Muscle layer of duodenum (tissue), 2 donors: ENCODE measurements around the gene ACACB.

Source experiments
- H3K27ac ChIP-seq: one replicate; pipeline ENCODE4 v1.7.0; 2013; ENCODE audit warnings: mild to moderate bottlenecking, low read length
- H3K27me3 ChIP-seq: one replicate; pipeline ENCODE4 v1.7.0; 2013; ENCODE audit warnings: low read depth, mild to moderate bottlenecking, control low read depth, low read length
- H3K36me3 ChIP-seq, 2 donors: one replicate each; pipeline ENCODE4 v1.7.0; 2013; ENCODE audit warnings: low read length in 2 of 2, control low read depth in 1 of 2, mild to moderate bottlenecking in 1 of 2; ENCODE audit not compliant: insufficient read depth in 2 of 2, control insufficient read depth in 1 of 2
- H3K4me1 ChIP-seq, 2 donors: one replicate each; pipeline ENCODE4 v1.7.0; 2013; ENCODE audit warnings: low read length in 2 of 2, mild to moderate bottlenecking in 2 of 2, control low read depth in 1 of 2, moderate library complexity in 1 of 2; ENCODE audit not compliant: insufficient read depth in 2 of 2, control insufficient read depth in 1 of 2
- H3K4me3 ChIP-seq, 2 donors: one replicate each; pipeline ENCODE4 v1.7.0; 2013; ENCODE audit warnings: low read length in 2 of 2, low read depth in 1 of 2, mild to moderate bottlenecking in 1 of 2
- H3K9me3 ChIP-seq, 2 donors: one replicate each; pipeline ENCODE4 v1.7.0; 2013; ENCODE audit warnings: low read length in 2 of 2, control low read depth in 1 of 2, mild to moderate bottlenecking in 1 of 2; ENCODE audit not compliant: control insufficient read depth in 1 of 2
- donor health status: healthy.

ACACB gene

GRCh38 chr12:109291521-109292341 lies 175.3 kb downstream of the ACACB start:
- no peaks in the 10 kb centered on the region for H3K9me3 ChIP-seq
- H3K4me1 ChIP-seq: peaks cover 0 to 16% of the 10 kb centered on the region in 2 donors
- H3K27me3 ChIP-seq: no peaks in the 10 kb centered on the region
- no peak overlapping the region for H3K27ac ChIP-seq
- peak overlapping the region in 1 of 2 donors; percentile 51 for H3K4me3 ChIP-seq
- no peaks in the 10 kb centered on the region for H3K36me3 ChIP-seq

GRCh38 chr12:109292342-109292711 lies 175.9 kb downstream of the ACACB start:
- Histone ChIP-seq H3K27me3 (no peaks in the 10 kb centered on the region), H3K4me3 (no peak overlapping the region), H3K4me1 (peaks cover 0 to 16% of the 10 kb centered on the region in 2 donors), H3K9me3 (no peaks in the 10 kb centered on the region), H3K36me3 (no peaks in the 10 kb centered on the region), H3K27ac (no peak overlapping the region)

GRCh38 chr12:109293106-109293505 lies 176.7 kb downstream of the ACACB start:
- no peaks in the 10 kb centered on the region for H3K27me3 ChIP-seq
- no peak overlapping the region for H3K4me3 ChIP-seq
- H3K36me3 ChIP-seq: no peaks in the 10 kb centered on the region
- H3K27ac ChIP-seq: no peak overlapping the region
- no peaks in the 10 kb centered on the region for H3K9me3 ChIP-seq
- H3K4me1 ChIP-seq: peaks cover 0 to 16% of the 10 kb centered on the region in 2 donors

- H3K36me3 ChIP-seq: no peaks in the 10 kb centered on the region
- H3K4me3 ChIP-seq: no peak overlapping the region
- H3K9me3 ChIP-seq: no peaks in the 10 kb centered on the region
- no peaks in the 10 kb centered on the region for H3K27me3 ChIP-seq
- H3K27ac ChIP-seq: no peak overlapping the region
- H3K4me1 ChIP-seq: peaks cover 0 to 16% of the 10 kb centered on the region in 2 donors
Observed at GRCh38 chr12:109294286-109294796, 178.0 kb downstream of the ACACB start.

GRCh38 chr12:109295764-109296425 lies 179.5 kb downstream of the ACACB start:
- H3K27ac ChIP-seq: no peak overlapping the region
- no peaks in the 10 kb centered on the region for H3K27me3 ChIP-seq
- no peaks in the 10 kb centered on the region for H3K36me3 ChIP-seq
- H3K4me3 ChIP-seq: no peak overlapping the region
- no peaks in the 10 kb centered on the region for H3K9me3 ChIP-seq
- H3K4me1 ChIP-seq: peaks cover 0 to 12% of the 10 kb centered on the region in 2 donors

- H3K27ac ChIP-seq: no peak overlapping the region
- no peaks in the 10 kb centered on the region for H3K27me3 ChIP-seq
- H3K9me3 ChIP-seq: no peaks in the 10 kb centered on the region
- H3K4me1 ChIP-seq: peaks cover 0 to 7% of the 10 kb centered on the region in 2 donors
- H3K36me3 ChIP-seq: no peaks in the 10 kb centered on the region
- no peak overlapping the region for H3K4me3 ChIP-seq
Observed at GRCh38 chr12:109296431-109296830, 180.0 kb downstream of the ACACB start.

- H3K36me3 ChIP-seq: no peaks in the 10 kb centered on the region
- no peaks in the 10 kb centered on the region for H3K9me3 ChIP-seq
- no peaks in the 10 kb centered on the region for H3K27me3 ChIP-seq
- H3K4me1 ChIP-seq: no peaks in the 10 kb centered on the region
- no peak overlapping the region for H3K4me3 ChIP-seq
- H3K27ac ChIP-seq: no peak overlapping the region
Observed at GRCh38 chr12:109299849-109300248, 183.5 kb downstream of the ACACB start.

GRCh38 chr12:109301643-109302168 lies 185.3 kb downstream of the ACACB start:
- H3K4me1 ChIP-seq: no peaks in the 10 kb centered on the region
- H3K4me3 ChIP-seq: no peak overlapping the region
- no peaks in the 10 kb centered on the region for H3K9me3 ChIP-seq
- no peaks in the 10 kb centered on the region for H3K27me3 ChIP-seq
- H3K36me3 ChIP-seq: no peaks in the 10 kb centered on the region
- no peak overlapping the region for H3K27ac ChIP-seq

GRCh38 chr12:109302358-109302757 lies 186.0 kb downstream of the ACACB start:
- Histone ChIP-seq H3K4me1 (no peaks in the 10 kb centered on the region), H3K4me3 (no peak overlapping the region), H3K27ac (no peak overlapping the region), H3K27me3 (no peaks in the 10 kb centered on the region), H3K36me3 (no peaks in the 10 kb centered on the region), H3K9me3 (no peaks in the 10 kb centered on the region)

- H3K4me1 ChIP-seq: no peaks in the 10 kb centered on the region
- no peaks in the 10 kb centered on the region for H3K9me3 ChIP-seq
- no peak overlapping the region for H3K4me3 ChIP-seq
- H3K27me3 ChIP-seq: no peaks in the 10 kb centered on the region
- H3K27ac ChIP-seq: no peak overlapping the region
- H3K36me3 ChIP-seq: no peaks in the 10 kb centered on the region
Observed at GRCh38 chr12:109302770-109303169, 186.4 kb downstream of the ACACB start.

- no peaks in the 10 kb centered on the region for H3K9me3 ChIP-seq
- no peak overlapping the region for H3K4me3 ChIP-seq
- peaks cover 0 to 9% of the 10 kb centered on the region in 2 donors for H3K4me1 ChIP-seq
- H3K36me3 ChIP-seq: no peaks in the 10 kb centered on the region
- H3K27me3 ChIP-seq: peaks cover 6% of the 10 kb centered on the region
- H3K27ac ChIP-seq: no peak overlapping the region
Observed at GRCh38 chr12:109304485-109304884, 188.1 kb downstream of the ACACB start.
